GM23338 (cell line): Measurements from ENCODE around the gene FNIP2. TPM values are rescaled to one million over a fixed set of nuclear protein-coding genes. Genes with fewer than 3 reads are reported as not detected.

Source experiments
- ATAC-seq: fragments of 200-7000 bp; cut with Tn5 transposase; 3 replicates; pipeline ENCODE4 v1.9.1; 2020
- DNase-seq: peaks from one replicate; pipeline ENCODE4 v3.0.0-alpha.2; 2015; ENCODE audit warnings: low spot score
- H2AFZ ChIP-seq: fragments of 200-600 bp; sonication (generic); 2 replicates; pipeline ENCODE4 v1.8.0; 2016; ENCODE audit warnings: antibody characterized with exemption, mild to moderate bottlenecking, moderate library complexity
- H3F3A ChIP-seq: fragments of 200-600 bp; sonication (generic); replicated peaks from 2 replicates; pipeline ENCODE4 v1.8.0; 2017; ENCODE audit warnings: antibody characterized with exemption, mixed run types, low read depth
- H3K27ac ChIP-seq: fragments of 200-600 bp; sonication (generic); 2 replicates; pipeline ENCODE4 v1.6.1; 2016; ENCODE audit warnings: low read depth
- H3K27me3 ChIP-seq: fragments of 200-600 bp; sonication (generic); 2 replicates; pipeline ENCODE4 v1.8.0; 2016; ENCODE audit warnings: mild to moderate bottlenecking, mixed run types, moderate library complexity; ENCODE audit not compliant: insufficient read depth
- H3K36me3 ChIP-seq: fragments of 200-600 bp; sonication (generic); 2 replicates; pipeline ENCODE4 v1.8.0; 2016; ENCODE audit warnings: mild to moderate bottlenecking; ENCODE audit not compliant: insufficient read depth
- H3K4me1 ChIP-seq: fragments of 200-600 bp; sonication (generic); 2 replicates; pipeline ENCODE4 v1.8.0; 2016; ENCODE audit warnings: mild to moderate bottlenecking, moderate library complexity; ENCODE audit not compliant: insufficient read depth
- H3K4me2 ChIP-seq: fragments of 200-600 bp; sonication (generic); 2 replicates; pipeline ENCODE4 v1.7.1; 2017; ENCODE audit warnings: mixed run types
- H3K4me3 ChIP-seq: fragments of 200-600 bp; sonication (generic); 2 replicates; pipeline ENCODE4 v1.6.1; 2016; ENCODE audit warnings: mixed run types
- H3K79me2 ChIP-seq: fragments of 200-600 bp; sonication (generic); replicated peaks from 2 replicates; pipeline ENCODE4 v1.8.0; 2017; ENCODE audit warnings: mild to moderate bottlenecking; ENCODE audit not compliant: insufficient read depth
- H3K9me2 ChIP-seq: fragments of 200-600 bp; sonication (generic); 2 replicates; pipeline ENCODE4 v1.8.0; 2017; ENCODE audit not compliant: insufficient read depth
- H4K20me1 ChIP-seq: fragments of 200-600 bp; sonication (generic); replicated peaks from 2 replicates; pipeline ENCODE4 v1.8.0; 2017; ENCODE audit warnings: mild to moderate bottlenecking; ENCODE audit not compliant: insufficient read depth
- H3K27ac Mint-ChIP-seq: 2 replicates; pipeline ENCODE4 v1.8.0; 2020; ENCODE audit warnings: inconsistent platforms, mild to moderate bottlenecking, moderate library complexity, mixed read lengths
- H3K27me3 Mint-ChIP-seq: 3 replicates; pipeline ENCODE4 v1.8.0; 2022; ENCODE audit warnings: low read depth, mild to moderate bottlenecking, moderate library complexity, mixed read lengths, inconsistent platforms; ENCODE audit not compliant: insufficient read depth, poor library complexity
- H3K36me3 Mint-ChIP-seq: 3 replicates; pipeline ENCODE4 v1.8.0; 2021; ENCODE audit warnings: low read depth, mild to moderate bottlenecking, inconsistent platforms, moderate library complexity, mixed read lengths
- H3K4me1 Mint-ChIP-seq: 3 replicates; pipeline ENCODE4 v1.8.0; 2020; ENCODE audit warnings: mild to moderate bottlenecking, inconsistent platforms, mixed read lengths
- H3K4me3 Mint-ChIP-seq: 3 replicates; pipeline ENCODE4 v1.8.0; 2021; ENCODE audit warnings: moderate library complexity, mild to moderate bottlenecking, inconsistent platforms, mixed read lengths
- H3K9me3 Mint-ChIP-seq: 3 replicates; pipeline ENCODE4 v1.8.0; 2020; ENCODE audit warnings: moderate library complexity, mild to moderate bottlenecking, inconsistent platforms, mixed read lengths
- CREB1 ChIP-seq: fragments of 250-450 bp; sonication (Bioruptor Pico); IDR thresholded peaks from 2 replicates; pipeline ENCODE4 v1.5.0; 2020; ENCODE audit warnings: low read depth, mild to moderate bottlenecking, moderate library complexity
- EZH2 ChIP-seq: fragments of 200-600 bp; sonication (generic); IDR thresholded peaks from one replicate; pipeline ENCODE4 v1.8.0; 2017; ENCODE audit warnings: antibody characterized with exemption, mild to moderate bottlenecking, low read depth; ENCODE audit not compliant: unreplicated experiment
- JUNB ChIP-seq: IDR thresholded peaks from one replicate; pipeline ENCODE4 v1.6.1; 2016; ENCODE audit warnings: antibody characterized with exemption; ENCODE audit not compliant: unreplicated experiment
- REST ChIP-seq: IDR thresholded peaks from one replicate; pipeline ENCODE4 v1.6.1; 2018; ENCODE audit warnings: antibody characterized with exemption; ENCODE audit not compliant: unreplicated experiment
- STAT1 ChIP-seq: IDR thresholded peaks from one replicate; pipeline ENCODE4 v1.6.1; 2016; ENCODE audit warnings: antibody characterized with exemption; ENCODE audit not compliant: unreplicated experiment
- ZNF331 ChIP-seq: fragments of 250-450 bp; sonication (Bioruptor Pico); IDR thresholded peaks from 2 replicates; pipeline ENCODE4 v1.5.0; 2020; ENCODE audit warnings: low read depth, mild to moderate bottlenecking, moderate library complexity
- ZNF462 ChIP-seq: fragments of 250-450 bp; sonication (Bioruptor Pico); IDR thresholded peaks from 2 replicates; pipeline ENCODE4 v1.5.0; 2020; ENCODE audit warnings: mild to moderate bottlenecking, moderate library complexity
- polyA plus RNA-seq: library from polyadenylated mRNA; unstranded; fragments of >200 nt; fragmentation: Nextera tagmentation; extraction: Ambion mirVana; gene quantifications from 2 replicates; pipeline ENCODE4 v1.2.1, GENCODE V29; 2016
- total RNA-seq: library from RNA; depleted of rRNA; stranded (reverse); fragments of >200 nt; shearing (Covaris generic); gene quantifications from 2 replicates; pipeline ENCODE4 v1.2.3, GENCODE V29; 2014
- TF ChIP-seq, protein P1 (sequence below), 2 experiments: fragments of 200-600 bp in 1 of 2; sonication (generic) in 1 of 2; conservative IDR thresholded peaks; 2 replicates each; pipeline versions ENCODE4 v1.5.1 to v1.6.1; 2016 to 2017; ENCODE audit warnings: antibody characterized with exemption in 2 of 2, low read depth in 2 of 2, mild to moderate bottlenecking in 2 of 2, moderate library complexity in 1 of 2

FNIP2 gene
- total and polyA plus RNA-seq, 2 experiments from 2014 or later: 2.7 to 17.2 TPM

GRCh38 chr4:158724637-158725036 is 44.2 kb upstream of the FNIP2 start:
- Histone ChIP-seq H4K20me1 (no peaks in the 10 kb centered on the region), H3K4me3 (no peak overlapping the region), H3K79me2 (peaks cover 21% of the 10 kb centered on the region), H3K4me2 (no peak overlapping the region), H2AFZ (no peak overlapping the region), H3K9me2 (no peaks in the 10 kb centered on the region), H3K4me1 (0 out of 2 replicates have a peak, but pooled peaks cover 8% of the 10 kb centered on the region), H3K36me3 (peaks cover 7% of the 10 kb centered on the region; the same call in 1 of the 2 replicates), H3K27me3 (no peaks in the 10 kb centered on the region), H3K27ac (no peak overlapping the region), H3F3A (0 out of 2 replicates have a peak, but pooled peaks cover 3% of the 10 kb centered on the region)
- no peak for ATAC-seq
- TF ChIP-seq REST: no peak
- TF ChIP-seq, protein P1, sequence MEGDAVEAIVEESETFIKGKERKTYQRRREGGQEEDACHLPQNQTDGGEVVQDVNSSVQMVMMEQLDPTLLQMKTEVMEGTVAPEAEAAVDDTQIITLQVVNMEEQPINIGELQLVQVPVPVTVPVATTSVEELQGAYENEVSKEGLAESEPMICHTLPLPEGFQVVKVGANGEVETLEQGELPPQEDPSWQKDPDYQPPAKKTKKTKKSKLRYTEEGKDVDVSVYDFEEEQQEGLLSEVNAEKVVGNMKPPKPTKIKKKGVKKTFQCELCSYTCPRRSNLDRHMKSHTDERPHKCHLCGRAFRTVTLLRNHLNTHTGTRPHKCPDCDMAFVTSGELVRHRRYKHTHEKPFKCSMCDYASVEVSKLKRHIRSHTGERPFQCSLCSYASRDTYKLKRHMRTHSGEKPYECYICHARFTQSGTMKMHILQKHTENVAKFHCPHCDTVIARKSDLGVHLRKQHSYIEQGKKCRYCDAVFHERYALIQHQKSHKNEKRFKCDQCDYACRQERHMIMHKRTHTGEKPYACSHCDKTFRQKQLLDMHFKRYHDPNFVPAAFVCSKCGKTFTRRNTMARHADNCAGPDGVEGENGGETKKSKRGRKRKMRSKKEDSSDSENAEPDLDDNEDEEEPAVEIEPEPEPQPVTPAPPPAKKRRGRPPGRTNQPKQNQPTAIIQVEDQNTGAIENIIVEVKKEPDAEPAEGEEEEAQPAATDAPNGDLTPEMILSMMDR (conservative IDR thresholded peaks at IDR 0.05; ENCODE audit: low read depth in 2 of 2): no peak
- no peak for TF ChIP-seq ZNF331
- no peak for TF ChIP-seq CREB1 (CRISPR knock-in tag)
- TF ChIP-seq STAT1: no peak
- TF ChIP-seq ZNF462 (CRISPR knock-in tag): no peak
- TF ChIP-seq JUNB: no peak
- TF ChIP-seq EZH2: no peak
- no peak overlapping the region for H3K27ac Mint-ChIP-seq
- H3K9me3 Mint-ChIP-seq: no peaks in the 10 kb centered on the region
- DNase-seq: no peak
- H3K4me3 Mint-ChIP-seq: no peak overlapping the region; the same call in 2 of the 3 replicates
- peaks cover 3% of the 10 kb centered on the region for H3K27me3 Mint-ChIP-seq
- peaks cover 19% of the 10 kb centered on the region; the same call in 2 of the 3 replicates for H3K36me3 Mint-ChIP-seq
- peaks cover 10% of the 10 kb centered on the region for H3K4me1 Mint-ChIP-seq
